Measurements from ENCODE around the gene ENPP3.
"Not testable (repeated sequence)": the region's sequence is repeated elsewhere in the genome, so short reads cannot be mapped to it uniquely, and the experiment has no call there.

DNA sequence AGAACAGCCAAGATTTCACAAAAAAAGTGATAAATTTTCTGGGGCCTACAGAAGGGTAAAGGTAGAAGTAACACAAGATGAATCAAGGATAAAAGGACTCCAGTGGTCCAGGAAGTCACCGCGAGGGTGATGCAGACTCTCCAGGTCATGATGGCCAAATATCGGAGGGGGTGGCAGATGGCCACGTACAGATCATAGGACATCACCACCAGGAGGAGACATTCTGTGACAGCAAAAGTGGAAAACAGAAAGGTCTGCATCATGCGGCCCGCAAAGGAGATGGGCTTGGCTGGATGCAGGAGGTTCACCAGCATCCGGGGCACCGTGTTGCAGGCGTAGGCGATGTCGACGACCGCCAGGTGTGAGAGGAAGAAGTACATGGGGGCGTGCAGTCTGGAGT, 63.7 kb downstream of the ENPP3 start:
- not testable (repeated sequence) for TF ChIP-seq CTCF (IDR thresholded peaks at IDR 0.05); TCF7 (CRISPR knock-in tag; IDR thresholded peaks at IDR 0.05; ENCODE audit: low read depth)

Measured in WTC11 (cell line).